Skeletal muscle satellite cell (primary cell): ENCODE data around the gene AHRR.
A peak's percentile ranks its signal among the peaks of the same experiment; 100 is the strongest.

Experiments
- H3K27me3 ChIP-seq: 2 replicates; pipeline ENCODE4 v1.7.0; 2013; ENCODE audit warnings: low read length; ENCODE audit not compliant: control insufficient read depth, insufficient read depth
- H3K36me3 ChIP-seq: 2 replicates; pipeline ENCODE4 v1.7.0; 2013; ENCODE audit warnings: mild to moderate bottlenecking, control low read depth, low read length; ENCODE audit not compliant: insufficient read depth
- H3K4me1 ChIP-seq: 2 replicates; pipeline ENCODE4 v1.7.0; 2013; ENCODE audit warnings: low read length; ENCODE audit not compliant: control insufficient read depth, insufficient read depth
- H3K4me2 ChIP-seq: 2 replicates; pipeline ENCODE4 v1.7.0; 2013; ENCODE audit warnings: mild to moderate bottlenecking, low read length
- H3K4me3 ChIP-seq: 2 replicates; pipeline ENCODE4 v1.7.0; 2013; ENCODE audit warnings: low read length
- H3K9ac ChIP-seq: 2 replicates; pipeline ENCODE4 v1.7.0; 2013; ENCODE audit warnings: mild to moderate bottlenecking, low read depth, low read length, moderate library complexity
- H3K9me3 ChIP-seq: replicated peaks from 2 replicates; pipeline ENCODE4 v1.7.0; 2013; ENCODE audit warnings: mild to moderate bottlenecking, control low read depth, low read length

Gene AHRR

DNA sequence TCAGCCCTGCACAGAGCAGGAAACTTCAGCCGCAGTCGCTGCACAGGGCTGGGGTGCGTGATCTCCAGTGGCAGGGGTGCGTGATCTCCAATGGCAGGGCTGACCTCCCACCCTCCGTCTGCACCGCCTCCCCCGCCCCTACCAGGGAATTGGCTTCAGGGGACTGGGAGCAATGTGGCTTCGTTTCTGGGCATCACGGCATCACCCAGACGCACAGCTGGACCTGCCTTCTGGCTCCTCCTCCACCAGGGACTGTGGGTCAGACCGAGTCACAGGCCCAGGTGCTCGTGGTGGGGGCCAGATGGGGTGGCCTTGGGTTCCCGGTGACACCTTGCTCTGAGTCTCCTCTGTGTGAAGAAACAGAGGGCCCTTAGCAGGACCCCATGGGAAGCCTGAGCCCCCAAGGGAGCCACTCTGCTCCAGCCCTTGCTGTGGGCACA, 51.1 kb downstream of the AHRR start:
- H3K4me2 ChIP-seq, result no peak overlapping the region
- H3K9ac ChIP-seq, result peak overlapping the region; percentile 72
- no peaks in the 10 kb centered on the region for H3K9me3 ChIP-seq
- peaks cover 67% of the 10 kb centered on the region for H3K4me1 ChIP-seq
- peaks cover 35% of the 10 kb centered on the region for H3K36me3 ChIP-seq
- no peak overlapping the region for H3K4me3 ChIP-seq
- H3K27me3 ChIP-seq, result no peaks in the 10 kb centered on the region

DNA sequence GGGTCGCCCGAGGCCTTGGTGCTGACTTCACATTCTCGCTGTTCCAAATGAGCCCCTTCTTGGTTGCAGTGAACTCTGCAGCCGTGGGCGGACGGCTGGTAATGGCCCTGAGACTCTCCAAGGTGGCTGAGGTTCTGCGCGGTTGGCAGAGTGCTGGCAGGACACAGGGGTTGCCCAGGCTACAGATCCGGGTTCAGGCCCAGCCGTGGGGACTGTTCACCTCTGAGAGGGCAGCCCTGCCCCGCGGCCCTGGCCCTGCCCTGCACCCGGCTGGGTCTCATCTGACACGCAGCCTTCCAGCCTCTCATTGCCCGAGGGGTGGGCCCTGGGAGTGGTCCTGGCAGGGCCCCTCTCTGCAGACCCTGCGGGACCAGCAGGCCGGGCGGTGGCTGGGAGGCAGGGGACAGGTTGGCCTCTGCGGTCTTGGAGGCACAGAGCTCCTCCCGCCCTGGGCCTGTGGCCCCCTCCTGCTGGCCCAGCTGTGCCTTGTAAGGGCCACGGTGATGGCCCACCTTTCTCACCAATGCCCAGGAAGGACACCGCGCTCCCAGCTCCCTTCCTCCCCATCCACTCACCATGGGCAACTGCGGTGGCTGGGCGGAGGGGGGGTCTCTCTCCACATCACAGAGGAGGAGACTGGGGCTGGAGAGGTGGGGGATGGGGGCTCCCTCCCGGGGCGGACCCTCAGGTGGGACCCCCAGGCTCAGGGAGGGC, 51.6 kb downstream of the AHRR start:
- peak overlapping the region; percentile 72 for H3K9ac ChIP-seq
- H3K4me3 ChIP-seq, result no peak overlapping the region
- no peaks in the 10 kb centered on the region for H3K9me3 ChIP-seq
- H3K36me3 ChIP-seq, result peaks cover 29% of the 10 kb centered on the region
- H3K4me2 ChIP-seq, result peak overlapping the region; percentile 24
- peaks cover 65% of the 10 kb centered on the region for H3K4me1 ChIP-seq
- H3K27me3 ChIP-seq, result no peaks in the 10 kb centered on the region

GRCh38 chr5:373710-374602, 52.4 kb downstream of the AHRR start:
- Histone ChIP-seq H3K36me3 (peaks cover 28% of the 10 kb centered on the region), H3K4me2 (peak overlapping the region; percentile 79), H3K9me3 (no peaks in the 10 kb centered on the region), H3K9ac (peak overlapping the region; percentile 92), H3K27me3 (no peaks in the 10 kb centered on the region), H3K4me1 (peaks cover 67% of the 10 kb centered on the region), H3K4me3 (peak overlapping the region; percentile 58)

DNA sequence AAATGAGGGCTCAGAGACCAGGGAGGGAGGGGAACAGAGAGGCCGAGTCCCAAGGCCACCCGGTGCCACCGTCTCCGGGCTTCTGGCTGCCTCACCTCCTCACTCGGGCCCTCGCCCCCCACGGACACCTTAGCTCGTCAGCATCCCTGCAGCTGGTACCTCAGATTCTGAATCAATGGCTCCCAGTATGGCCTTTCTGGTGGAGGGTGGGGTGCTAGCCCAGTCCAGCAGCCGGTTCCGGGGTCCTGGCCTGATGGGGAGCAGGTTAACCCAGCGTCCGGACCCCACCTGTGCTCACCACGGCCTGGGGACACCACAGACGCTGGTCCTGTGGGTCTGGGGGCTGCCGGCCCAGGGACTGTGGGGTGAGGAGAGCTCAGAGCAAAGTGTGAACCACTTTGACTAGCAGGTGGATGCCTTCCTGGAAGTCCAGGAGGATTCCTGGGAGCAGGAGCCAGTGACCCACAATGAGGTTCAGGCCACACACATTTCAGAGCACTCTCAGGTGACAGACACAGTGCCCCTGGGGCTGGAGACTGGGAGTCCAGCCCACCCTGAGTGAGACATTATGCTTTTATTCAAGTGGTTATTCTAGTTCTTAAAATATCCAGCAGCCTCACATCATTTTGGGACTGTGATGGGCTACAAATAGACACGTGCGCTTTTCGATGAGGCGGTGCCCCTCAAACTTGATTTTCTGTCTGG, 53.3 kb downstream of the AHRR start:
- Histone ChIP-seq H3K4me1 (peaks cover 67% of the 10 kb centered on the region), H3K9me3 (no peaks in the 10 kb centered on the region), H3K4me3 (no peak overlapping the region), H3K9ac (peak overlapping the region; percentile 92), H3K27me3 (no peaks in the 10 kb centered on the region), H3K4me2 (peak overlapping the region; percentile 79), H3K36me3 (peaks cover 32% of the 10 kb centered on the region)

- no peaks in the 10 kb centered on the region for H3K9me3 ChIP-seq
- H3K9ac ChIP-seq, result no peak overlapping the region
- no peaks in the 10 kb centered on the region for H3K27me3 ChIP-seq
- peaks cover 34% of the 10 kb centered on the region for H3K36me3 ChIP-seq
- H3K4me2 ChIP-seq, result no peak overlapping the region
- H3K4me1 ChIP-seq, result peaks cover 69% of the 10 kb centered on the region
- H3K4me3 ChIP-seq, result no peak overlapping the region
Observed at GRCh38 chr5:375336-375920, 53.9 kb downstream of the AHRR start.

DNA sequence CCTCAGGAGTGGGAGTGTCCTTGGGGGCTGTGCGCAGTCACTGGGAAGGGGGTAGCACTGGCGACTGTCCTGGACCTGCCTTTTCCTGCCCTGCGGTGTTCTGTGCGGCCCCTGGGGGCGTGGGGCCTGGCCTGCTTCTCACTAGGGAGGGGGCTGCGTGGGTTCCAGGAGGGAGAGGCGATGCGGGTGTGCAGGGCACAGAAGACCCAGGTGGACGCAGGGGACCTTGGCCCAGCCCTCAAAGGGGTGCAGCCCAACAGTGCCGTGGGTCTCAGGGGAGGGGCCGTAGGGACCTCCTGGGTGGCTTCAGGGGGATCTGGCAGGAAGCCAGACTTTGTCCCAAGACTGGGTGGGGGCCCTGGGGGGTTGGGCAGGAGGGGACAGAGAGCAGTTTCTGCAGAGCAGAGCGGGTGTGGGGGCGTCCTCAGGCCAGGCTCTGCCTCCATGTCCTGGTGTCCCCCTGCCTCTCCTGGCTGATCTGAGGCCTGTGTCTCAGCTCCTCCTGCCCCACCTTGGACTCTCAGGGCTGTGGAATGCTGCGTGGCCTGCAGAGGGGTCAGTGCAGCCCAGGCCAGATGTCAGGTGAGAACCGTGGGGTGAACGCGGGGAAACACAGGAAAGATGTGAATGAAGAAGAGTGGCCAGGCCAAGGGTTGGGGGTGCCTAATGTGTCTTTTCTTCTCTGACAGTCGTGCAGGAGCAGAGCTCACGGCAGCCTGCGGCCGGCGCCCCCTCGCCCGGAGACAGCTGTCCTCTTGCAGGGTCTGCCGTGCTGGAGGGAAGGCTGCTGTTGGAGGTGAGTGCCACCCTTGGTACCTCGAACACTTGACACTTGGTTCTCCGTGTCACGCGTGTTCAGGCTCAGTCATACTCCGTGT, 54.6 kb downstream of the AHRR start:
- Histone ChIP-seq H3K9me3 (no peaks in the 10 kb centered on the region), H3K4me1 (peaks cover 70% of the 10 kb centered on the region), H3K27me3 (no peaks in the 10 kb centered on the region), H3K4me2 (no peak overlapping the region), H3K4me3 (no peak overlapping the region), H3K36me3 (peaks cover 36% of the 10 kb centered on the region), H3K9ac (no peak overlapping the region)

DNA sequence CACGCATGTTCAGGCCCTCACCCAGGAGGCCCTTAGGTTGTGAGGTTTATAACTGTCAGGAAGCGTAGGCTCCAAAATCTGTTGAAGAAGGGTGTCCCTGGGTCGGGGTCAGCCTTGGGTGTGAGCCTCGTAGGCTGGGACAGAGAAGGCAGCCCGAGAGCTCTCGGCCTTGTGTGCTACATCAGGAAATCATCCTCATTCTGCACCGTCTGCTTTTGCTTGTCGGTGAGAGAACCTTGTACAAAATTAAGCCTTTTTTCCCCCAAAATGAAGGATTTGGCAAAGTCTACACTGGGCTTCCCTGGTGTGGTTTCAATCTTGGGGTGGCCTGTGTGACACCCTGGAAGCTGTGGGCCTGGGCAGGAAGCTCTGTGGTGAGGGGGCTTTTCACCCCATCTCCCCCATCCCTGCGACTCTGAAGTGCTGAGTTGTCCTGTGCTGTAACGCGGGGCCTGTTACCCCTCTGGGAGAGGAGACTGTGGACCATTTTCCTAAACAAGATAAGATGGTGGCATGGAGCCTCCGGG, 55.3 kb downstream of the AHRR start:
- Histone ChIP-seq H3K4me1 (peaks cover 64% of the 10 kb centered on the region), H3K36me3 (peaks cover 32% of the 10 kb centered on the region), H3K27me3 (no peaks in the 10 kb centered on the region), H3K4me3 (no peak overlapping the region), H3K4me2 (no peak overlapping the region), H3K9ac (no peak overlapping the region), H3K9me3 (peaks cover 3% of the 10 kb centered on the region)

DNA sequence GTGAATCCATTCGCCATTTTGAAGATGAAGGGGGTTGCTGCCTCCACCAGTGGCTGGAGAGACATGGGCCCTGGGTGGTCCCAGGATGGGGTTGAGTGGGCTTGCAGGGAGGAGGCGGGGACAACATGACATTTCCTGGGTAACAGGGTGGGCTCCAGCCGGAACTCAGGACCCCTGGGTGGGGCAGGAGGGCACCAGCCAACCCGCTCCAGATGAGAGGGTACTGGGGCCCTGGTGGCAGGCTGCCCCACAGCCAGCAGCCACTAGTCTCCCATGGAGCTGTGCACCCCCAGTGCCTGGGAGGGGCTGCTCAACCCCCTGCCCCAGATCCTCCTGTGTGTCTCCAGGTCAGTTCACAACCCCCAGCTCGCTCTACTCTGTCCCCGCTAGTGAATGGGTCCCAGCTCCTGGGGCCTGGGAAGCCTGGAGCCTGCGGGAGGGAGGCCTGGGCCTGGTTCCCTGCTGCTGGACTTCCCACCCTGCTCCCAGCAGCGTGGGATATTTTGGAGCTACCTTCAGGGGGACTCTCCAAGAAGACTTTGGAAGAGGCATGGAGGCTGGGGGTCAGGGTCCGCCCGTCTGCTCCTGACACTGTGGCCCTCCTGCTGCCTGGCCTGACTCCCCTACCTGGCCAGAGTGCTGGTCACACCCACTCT, 55.9 kb downstream of the AHRR start:
- Histone ChIP-seq H3K4me3 (no peak overlapping the region), H3K27me3 (no peaks in the 10 kb centered on the region), H3K9me3 (peaks cover 4% of the 10 kb centered on the region), H3K36me3 (peaks cover 31% of the 10 kb centered on the region), H3K4me1 (peaks cover 58% of the 10 kb centered on the region), H3K4me2 (no peak overlapping the region), H3K9ac (no peak overlapping the region)

- Histone ChIP-seq H3K9ac (peak overlapping the region; percentile 42), H3K4me3 (no peak overlapping the region), H3K4me2 (no peak overlapping the region), H3K9me3 (peaks cover 4% of the 10 kb centered on the region), H3K4me1 (peaks cover 49% of the 10 kb centered on the region), H3K27me3 (no peaks in the 10 kb centered on the region), H3K36me3 (peaks cover 22% of the 10 kb centered on the region)
Observed at GRCh38 chr5:378301-378891, 56.9 kb downstream of the AHRR start.
